Islet of Langerhans (tissue), 1 donor: ENCODE data around the gene HOXC5.

Experiments used
- FAIRE-seq: peaks from one replicate; lab custom pipeline; 2011; peaks lifted over from hg19 to GRCh38; lab: Jason Lieb, UNC

The HOXC5 gene

DNA sequence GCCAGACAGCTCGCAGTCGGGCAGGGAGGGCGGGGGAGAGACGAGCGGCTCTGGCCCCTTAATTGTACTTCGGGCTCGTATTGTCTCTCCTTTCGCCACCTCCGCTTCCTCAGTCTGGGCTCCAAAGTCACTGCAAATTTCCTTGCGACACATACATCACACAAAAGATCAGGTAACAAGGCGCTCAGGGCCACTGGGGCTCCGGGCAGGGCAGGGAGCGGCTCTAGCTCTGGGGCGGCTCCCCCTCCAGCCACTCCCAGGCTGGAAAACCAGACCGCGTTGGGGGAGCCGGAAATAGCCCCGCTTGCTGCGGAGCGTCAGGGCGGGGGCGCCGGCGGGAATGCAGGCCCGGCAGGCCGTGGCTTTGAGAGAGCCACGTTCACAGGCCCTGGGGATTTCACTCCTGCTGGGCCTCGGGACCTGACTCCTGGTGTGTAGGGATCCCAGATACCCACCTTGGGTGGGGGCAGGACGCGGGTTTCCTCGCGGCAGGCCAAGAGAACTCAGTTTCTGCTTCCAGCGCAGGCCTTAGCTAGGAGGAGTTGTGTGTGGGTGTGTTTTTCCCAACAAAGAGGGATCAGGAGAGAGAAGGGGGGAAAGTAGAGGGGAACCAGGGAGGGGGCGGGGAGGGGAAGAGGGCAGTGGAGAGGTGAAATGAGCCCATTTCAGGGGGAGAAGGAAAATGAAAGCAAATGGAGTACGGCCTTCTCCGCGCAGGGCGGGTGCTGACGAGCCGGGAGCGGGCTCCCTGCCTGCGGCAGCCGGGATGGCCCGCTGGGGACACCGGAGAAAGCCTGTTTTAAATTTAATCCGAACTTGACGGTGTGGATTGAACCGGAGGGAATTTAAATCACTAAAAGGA is 37.2 kb upstream of the HOXC5 start:
- no peak for FAIRE-seq

DNA sequence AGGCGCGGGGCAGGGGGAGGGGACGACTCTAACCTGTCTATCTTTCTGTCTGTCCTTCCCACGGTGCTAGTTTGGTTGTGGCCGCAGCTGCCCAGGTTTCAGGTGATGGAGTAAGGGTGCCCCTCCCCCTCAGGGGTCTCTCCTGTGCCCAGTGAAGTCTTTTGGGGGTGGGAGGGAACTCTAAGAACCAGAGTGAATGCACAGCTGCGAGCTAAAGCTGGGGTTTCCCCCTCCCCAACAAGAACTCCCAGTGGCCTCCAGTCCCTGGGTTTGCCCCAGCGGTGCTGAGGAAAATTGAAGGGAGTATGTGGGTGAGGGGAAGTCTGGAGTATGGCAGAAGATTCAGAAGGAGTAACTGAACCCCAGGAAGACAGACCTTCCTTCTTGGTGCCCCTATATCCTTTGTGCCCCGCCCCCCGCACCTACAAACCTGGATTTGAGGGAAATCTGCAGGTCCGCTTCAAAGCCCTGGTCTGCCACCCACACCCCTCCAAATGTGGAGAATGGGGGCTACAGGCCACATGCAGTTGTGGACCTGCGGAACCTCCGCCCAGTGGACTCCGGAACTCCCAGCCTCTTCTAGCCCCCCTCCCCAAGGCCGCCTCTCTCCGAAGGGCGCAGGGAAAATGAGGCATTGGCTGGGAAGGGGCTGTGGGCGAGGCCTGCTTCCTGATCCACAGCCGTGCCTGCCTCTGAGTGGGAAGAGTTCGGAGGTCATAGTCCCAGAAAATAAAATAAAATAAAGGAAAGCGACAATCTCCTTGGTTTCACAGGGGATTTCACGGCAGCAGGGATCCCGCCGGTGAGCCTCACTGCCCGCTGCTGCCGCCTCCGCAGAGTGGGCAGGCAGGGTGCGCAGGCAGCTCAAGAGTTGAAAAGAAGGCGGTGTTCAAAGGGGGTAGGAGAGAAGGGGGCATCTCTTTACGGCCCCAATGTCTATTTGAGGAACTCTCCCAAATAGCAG is 36.3 kb upstream of the HOXC5 start:
- no peak for FAIRE-seq

DNA sequence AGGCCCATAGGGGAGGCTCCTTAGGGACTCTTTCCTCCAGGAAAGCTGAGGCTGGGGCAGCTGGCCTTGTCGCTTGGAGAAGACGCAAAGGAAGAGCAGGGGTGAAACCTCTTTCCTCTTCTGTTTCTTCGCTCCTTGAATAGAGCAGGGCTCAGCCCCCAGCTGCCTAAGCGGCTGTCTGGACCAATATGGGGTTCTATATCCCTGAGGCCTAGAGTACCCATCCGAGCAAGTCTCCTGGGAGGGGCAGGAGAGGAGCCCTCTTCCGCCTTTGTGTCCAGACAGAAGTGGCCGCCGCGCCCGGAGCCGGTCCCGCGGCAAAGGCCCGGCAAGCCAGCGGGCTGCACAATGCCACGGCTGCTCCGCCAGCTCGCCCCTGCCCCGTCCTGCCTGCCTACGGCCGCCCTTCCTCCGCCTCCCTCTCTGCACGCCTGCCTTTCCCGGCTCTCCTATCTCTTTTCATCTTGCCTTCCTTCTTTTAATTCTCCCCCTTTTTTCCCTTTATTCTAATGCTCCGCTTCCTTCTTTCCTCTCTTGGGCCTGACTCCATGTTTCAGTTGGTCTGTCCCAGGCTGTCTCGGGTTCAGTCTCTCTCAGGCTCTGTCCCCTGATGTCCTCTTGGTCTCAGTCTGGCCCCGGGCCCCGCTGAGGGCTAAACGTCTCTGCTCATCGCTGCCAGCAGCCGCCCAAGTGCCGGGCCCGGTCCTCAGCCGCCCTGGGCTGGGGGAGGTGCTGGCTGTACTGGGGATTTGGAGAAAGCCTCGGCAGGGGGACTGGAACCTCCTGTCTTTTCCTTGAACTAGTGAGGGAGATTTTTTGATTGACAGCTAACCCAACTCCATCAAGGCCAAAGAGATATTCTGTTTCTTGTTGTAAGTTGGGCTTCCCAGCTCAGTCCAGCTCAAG is 35.4 kb upstream of the HOXC5 start:
- FAIRE-seq, result no peak

DNA sequence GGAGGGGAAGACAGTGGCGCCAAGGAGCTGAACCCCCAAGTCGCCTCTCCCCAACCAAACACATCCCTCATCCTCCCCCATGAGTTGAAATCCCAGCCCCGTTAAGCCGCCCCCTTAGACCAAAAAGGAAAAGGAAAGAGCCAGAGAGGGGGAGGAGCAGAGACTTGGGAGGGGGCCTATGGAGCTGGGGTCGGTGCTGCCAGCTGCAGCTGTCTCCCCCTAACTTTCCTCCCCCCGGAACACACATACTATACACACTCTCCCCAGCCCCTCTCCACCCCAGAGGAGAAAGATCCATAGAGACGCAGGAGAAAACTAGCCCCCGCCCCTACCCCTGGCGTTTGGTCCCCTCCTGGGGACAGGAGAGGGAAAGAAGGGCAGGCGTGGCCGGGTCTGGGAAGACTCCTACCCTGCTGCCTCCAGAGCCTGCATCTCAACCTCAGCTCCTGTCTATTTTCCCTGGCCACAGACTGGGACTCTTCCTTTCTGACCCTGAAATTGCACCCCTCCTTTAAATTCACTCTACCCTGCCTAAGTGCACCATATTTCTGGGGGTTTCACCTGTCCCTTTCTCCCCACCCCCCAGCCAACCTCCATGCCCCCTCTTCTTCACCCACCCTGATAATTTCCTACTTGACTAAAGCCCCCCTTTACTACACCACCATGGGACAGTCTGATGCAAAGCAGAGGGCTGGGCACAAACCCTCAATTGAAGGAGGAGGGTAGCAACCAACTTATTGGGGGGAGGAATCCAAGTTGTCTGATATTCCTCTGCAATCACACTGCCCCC is 34.5 kb upstream of the HOXC5 start:
- no peak for FAIRE-seq

DNA sequence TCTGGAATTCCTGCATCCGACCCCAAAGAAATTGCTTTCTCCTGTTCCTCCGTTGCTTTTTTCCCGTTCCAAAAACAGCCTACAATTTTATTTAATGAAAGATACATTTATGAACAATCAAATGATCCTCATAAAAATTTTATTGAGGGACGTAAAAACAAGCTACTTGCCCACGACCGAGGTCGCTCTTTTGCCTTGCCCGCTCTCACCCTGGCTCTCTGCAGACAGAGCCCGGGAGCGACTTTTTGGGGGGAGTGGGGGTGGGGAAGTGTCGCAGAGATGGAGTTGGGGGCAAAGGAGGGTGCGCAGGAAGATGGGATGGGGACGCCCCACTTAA is 34.0 kb upstream of the HOXC5 start:
- FAIRE-seq, result no peak

DNA sequence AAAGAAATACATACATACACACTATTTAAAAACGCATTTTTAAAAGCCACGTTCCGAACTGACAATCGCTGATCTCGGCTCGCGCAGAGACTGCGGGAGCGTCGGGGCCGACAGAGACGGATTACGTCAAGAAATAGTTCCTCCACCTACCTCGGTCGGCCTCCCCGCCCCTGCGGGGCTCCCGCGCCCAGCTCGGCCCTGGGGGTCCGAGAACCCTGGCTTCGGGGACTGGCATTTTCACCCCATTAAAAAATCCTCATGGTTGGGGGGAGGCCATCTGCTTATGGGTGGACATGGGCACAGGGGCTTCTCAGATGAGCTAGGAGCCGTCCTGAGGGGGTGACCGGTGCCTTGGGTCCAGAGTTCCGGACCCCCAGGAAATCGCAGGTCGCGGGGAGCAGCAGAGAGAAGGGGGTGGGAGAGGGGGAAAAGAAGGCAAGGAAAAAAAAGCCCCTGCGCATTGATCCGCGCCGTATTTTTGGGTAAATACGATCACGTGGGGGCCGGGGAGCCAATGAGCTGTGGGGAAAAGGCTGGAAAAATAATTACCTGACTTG is 33.2 kb upstream of the HOXC5 start:
- FAIRE-seq, result no peak

GRCh38 chr12:54000116-54001114 is 32.4 kb upstream of the HOXC5 start, which contains the start of gene HOXC9:
HOXC9 (plus strand) TSS chr12:54000161; CDS start chr12:54000189, 28 bp downstream.
- FAIRE-seq, result no peak

- FAIRE-seq, result no peak
Measured at GRCh38 chr12:54001283-54002187, 31.3 kb upstream of the HOXC5 start.

DNA sequence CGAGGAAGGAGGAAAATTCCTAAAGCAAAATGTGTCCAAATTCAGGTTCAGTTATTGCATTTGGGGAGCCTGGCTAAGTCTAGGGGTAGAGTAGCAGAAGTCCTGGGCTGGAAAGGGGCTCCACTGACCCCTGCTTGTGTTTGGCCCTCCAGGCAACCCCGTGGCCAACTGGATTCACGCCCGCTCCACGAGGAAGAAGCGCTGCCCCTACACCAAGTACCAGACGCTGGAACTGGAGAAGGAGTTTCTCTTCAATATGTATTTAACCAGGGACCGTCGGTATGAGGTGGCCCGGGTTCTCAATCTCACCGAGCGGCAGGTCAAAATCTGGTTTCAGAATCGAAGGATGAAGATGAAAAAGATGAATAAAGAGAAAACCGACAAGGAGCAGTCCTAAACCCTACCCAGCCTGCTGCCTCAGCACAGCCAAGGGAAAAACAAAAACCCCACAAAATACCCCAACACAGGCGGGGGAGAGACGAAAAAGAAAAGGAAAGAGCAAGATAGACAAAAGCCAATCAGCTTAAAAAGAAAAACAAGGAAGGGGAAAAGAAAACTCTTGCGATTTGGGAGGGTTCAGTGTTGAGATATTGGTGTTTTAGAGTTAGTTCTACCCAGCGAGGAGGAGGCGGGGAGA is 30.5 kb upstream of the HOXC5 start:
- no peak for FAIRE-seq

GRCh38 chr12:54002915-54003389 is 29.9 kb upstream of the HOXC5 start:
- FAIRE-seq, result no peak

GRCh38 chr12:54003625-54004024 is 29.2 kb upstream of the HOXC5 start:
- FAIRE-seq, result no peak

GRCh38 chr12:54004063-54004840 is 28.6 kb upstream of the HOXC5 start:
- no peak for FAIRE-seq

GRCh38 chr12:54004841-54005530 is 27.9 kb upstream of the HOXC5 start:
- FAIRE-seq, result no peak

- FAIRE-seq, result no peak
Measured at GRCh38 chr12:54005531-54005852, 27.4 kb upstream of the HOXC5 start.

GRCh38 chr12:54005853-54006558 is 26.8 kb upstream of the HOXC5 start:
- no peak for FAIRE-seq
